Karpas-422 (cell line): Measurements from ENCODE around the gene SF3B4. TPM values are rescaled to one million over a fixed set of nuclear protein-coding genes. Genes with fewer than 3 reads are reported as not detected.
"Not testable (repeated sequence)": the region's sequence is repeated elsewhere in the genome, so short reads cannot be mapped to it uniquely, and the experiment has no call there.

Source experiments
- DNase-seq: peaks from one replicate; pipeline ENCODE4 v3.0.0-alpha.2; 2015
- H2AFZ ChIP-seq: fragments of 200-600 bp; sonication (generic); 2 replicates; pipeline ENCODE4 v1.6.1; 2014; ENCODE audit warnings: antibody characterized with exemption, low read length, mixed read lengths
- H3K27ac ChIP-seq: fragments of 200-600 bp; sonication (generic); 2 replicates; pipeline ENCODE4 v1.5.1; 2014; ENCODE audit warnings: mild to moderate bottlenecking, low read length, moderate library complexity
- H3K27me3 ChIP-seq: fragments of 200-600 bp; sonication (generic); 2 replicates; pipeline ENCODE4 v1.6.1; 2014; ENCODE audit warnings: low read length, mixed read lengths
- H3K36me3 ChIP-seq: fragments of 200-600 bp; sonication (generic); 2 replicates; pipeline ENCODE4 v1.6.1; 2014; ENCODE audit warnings: low read length, mixed read lengths; ENCODE audit not compliant: insufficient read depth
- H3K4me1 ChIP-seq: fragments of 200-600 bp; sonication (generic); 2 replicates; pipeline ENCODE4 v1.6.1; 2014; ENCODE audit warnings: mild to moderate bottlenecking, low read length, mixed read lengths
- H3K4me2 ChIP-seq: fragments of 200-600 bp; sonication (generic); 2 replicates; pipeline ENCODE4 v1.6.1; 2014; ENCODE audit warnings: low read length, low read depth, mild to moderate bottlenecking; ENCODE audit not compliant: poor library complexity, severe bottlenecking
- H3K4me3 ChIP-seq: fragments of 200-600 bp; sonication (generic); 2 replicates; pipeline ENCODE4 v1.5.1; 2014; ENCODE audit warnings: mild to moderate bottlenecking, antibody characterized with exemption, low read length, mixed read lengths
- H3K79me2 ChIP-seq: fragments of 200-600 bp; sonication (generic); 2 replicates; pipeline ENCODE4 v1.6.1; 2014; ENCODE audit warnings: mild to moderate bottlenecking, low read length, mixed read lengths
- H3K9ac ChIP-seq: fragments of 200-600 bp; sonication (generic); 2 replicates; pipeline ENCODE4 v1.6.0; 2014; ENCODE audit warnings: low read length
- H3K9me2 ChIP-seq: fragments of 200-600 bp; sonication (generic), shearing (Covaris generic); replicated peaks from 2 replicates; pipeline ENCODE4 v1.6.0; 2014; ENCODE audit warnings: mild to moderate bottlenecking, low read length, moderate library complexity; ENCODE audit not compliant: insufficient read depth
- H3K9me3 ChIP-seq: fragments of 300-700, 200-600 bp; sonication (generic); 2 replicates; pipeline ENCODE4 v1.6.1; 2014; ENCODE audit warnings: low read length, mixed read lengths
- H4K20me1 ChIP-seq: fragments of 200-600 bp; sonication (generic); 2 replicates; pipeline ENCODE4 v1.6.1; 2014; ENCODE audit warnings: mild to moderate bottlenecking, antibody characterized with exemption, low read length, low read depth; ENCODE audit not compliant: insufficient read depth
- total RNA-seq: library from RNA; depleted of rRNA; stranded (reverse); fragments of >200 nt; shearing (Covaris generic); gene quantifications from 2 replicates; pipeline ENCODE4 v1.2.3, GENCODE V29; 2014; ENCODE audit warnings: low replicate concordance

SF3B4 gene
- total RNA-seq, 1 experiment from 2014 or later: 18.8 TPM

DNA sequence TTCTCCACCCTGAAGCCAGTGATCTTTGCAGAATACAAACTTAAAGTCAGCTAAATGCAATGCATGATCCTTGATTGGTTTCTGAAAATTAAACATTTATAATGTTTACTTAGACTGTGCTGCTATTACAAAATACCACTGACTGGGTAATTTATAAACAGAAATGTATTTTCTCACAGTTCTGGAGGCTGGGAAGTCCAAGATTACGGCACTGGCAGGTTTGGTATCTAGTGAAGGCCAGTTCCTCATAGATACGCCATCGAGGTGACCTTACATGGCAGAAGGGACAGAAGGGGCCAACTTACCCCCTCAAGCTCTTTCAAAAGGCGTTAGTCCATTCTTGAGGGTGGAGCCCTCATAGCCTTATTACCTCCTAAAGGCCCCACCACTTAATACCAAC is 31.0 kb downstream of the SF3B4 start:
- no peak for DNase-seq
- Histone ChIP-seq H3K9me2 (no peaks in the 10 kb centered on the region), H2AFZ (no peak overlapping the region), H3K27me3 (no peaks in the 10 kb centered on the region), H3K4me3 (no peak overlapping the region), H3K4me2 (no peak overlapping the region), H3K27ac (no peak overlapping the region), H3K36me3 (no peaks in the 10 kb centered on the region), H3K4me1 (peaks cover 5% of the 10 kb centered on the region), H4K20me1 (no peaks in the 10 kb centered on the region), H3K79me2 (no peaks in the 10 kb centered on the region), H3K9me3 (no peaks in the 10 kb centered on the region), H3K9ac (no peak overlapping the region)

DNA sequence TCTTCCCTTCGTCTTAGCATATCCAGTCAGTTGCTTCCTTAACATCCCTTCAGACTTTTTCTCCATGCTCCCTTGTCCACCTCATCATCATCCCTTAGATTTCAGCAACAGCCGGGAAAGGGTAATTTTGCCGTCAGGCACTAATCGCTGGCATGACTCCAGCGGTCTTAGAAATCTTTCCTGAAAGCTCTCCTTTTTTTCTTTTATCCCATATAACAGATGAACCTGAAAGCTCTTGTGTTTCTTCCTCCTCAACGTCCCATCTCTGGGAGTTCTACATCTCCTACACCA is 38.7 kb downstream of the SF3B4 start:
- H2AFZ ChIP-seq: 0 out of 2 replicates have a peak overlapping the region, but pooled peaks have one; percentile 50
- H3K27ac ChIP-seq: no peak overlapping the region
- no peak overlapping the region for H3K9ac ChIP-seq
- no peaks in the 10 kb centered on the region for H3K9me3 ChIP-seq
- H3K27me3 ChIP-seq: no peaks in the 10 kb centered on the region
- H4K20me1 ChIP-seq: no peaks in the 10 kb centered on the region
- no peak overlapping the region for H3K4me2 ChIP-seq
- H3K4me3 ChIP-seq: no peak overlapping the region
- DNase-seq: no peak
- peaks cover 36% of the 10 kb centered on the region for H3K4me1 ChIP-seq
- no peaks in the 10 kb centered on the region for H3K9me2 ChIP-seq
- no peaks in the 10 kb centered on the region for H3K79me2 ChIP-seq
- H3K36me3 ChIP-seq: no peaks in the 10 kb centered on the region; the same call in 1 of the 2 replicates

DNA sequence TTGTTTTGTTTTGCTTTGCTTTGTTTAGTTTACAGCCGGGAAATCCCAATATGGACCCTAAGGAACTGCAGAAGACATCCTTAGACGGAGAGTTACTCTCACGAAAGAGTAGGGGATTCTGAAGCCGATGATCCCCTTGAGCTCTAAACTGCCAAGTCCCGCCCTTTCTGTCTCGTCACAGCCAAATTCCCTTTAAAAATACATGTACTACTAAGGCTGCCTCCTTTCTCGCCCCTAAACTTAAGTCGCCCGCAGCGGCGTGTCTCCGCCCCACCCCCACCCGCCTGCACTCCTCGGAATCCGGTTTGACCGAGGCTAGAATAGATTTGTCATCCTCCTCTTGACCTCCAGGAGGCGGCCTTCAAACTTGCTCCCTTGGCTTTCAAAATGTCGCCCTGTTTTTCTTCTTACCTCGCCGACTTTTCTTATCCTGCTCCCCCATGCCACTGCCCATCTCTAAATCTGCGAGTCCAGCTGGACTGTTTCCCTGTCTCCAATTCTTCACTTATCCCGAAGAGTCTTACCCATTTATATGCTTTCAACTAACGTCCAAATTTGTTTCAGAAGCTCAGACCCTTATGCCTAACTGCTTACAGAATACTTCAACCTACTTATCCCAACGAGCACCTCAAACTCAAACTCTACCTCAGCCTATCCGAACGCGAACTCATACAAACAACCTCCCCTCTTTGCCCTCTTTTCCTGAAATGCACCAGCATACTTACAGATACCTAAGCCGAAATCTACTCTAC is 39.2 kb downstream of the SF3B4 start:
- Histone ChIP-seq H3K27ac (no peak overlapping the region), H3K36me3 (no peaks in the 10 kb centered on the region; the same call in 1 of the 2 replicates), H3K27me3 (no peaks in the 10 kb centered on the region), H4K20me1 (no peaks in the 10 kb centered on the region), H3K4me2 (peak overlapping the region; percentile 32), H2AFZ (peak overlapping the region; percentile 63; the same call in 1 of the 2 replicates), H3K9me3 (no peaks in the 10 kb centered on the region), H3K4me3 (peak overlapping the region; percentile 16; the same call in 1 of the 2 replicates), H3K4me1 (peaks cover 36% of the 10 kb centered on the region), H3K9me2 (no peaks in the 10 kb centered on the region), H3K79me2 (no peaks in the 10 kb centered on the region), H3K9ac (no peak overlapping the region)
- peak; percentile 74 for DNase-seq

- H3K4me2 ChIP-seq: peak overlapping the region; percentile 32
- no peak overlapping the region for H3K9ac ChIP-seq
- H3K4me3 ChIP-seq: peak overlapping the region; percentile 24; the same call in 1 of the 2 replicates
- H3K27ac ChIP-seq: no peak overlapping the region
- no peaks in the 10 kb centered on the region for H3K27me3 ChIP-seq
- no peaks in the 10 kb centered on the region; the same call in 1 of the 2 replicates for H3K36me3 ChIP-seq
- no peaks in the 10 kb centered on the region for H3K9me3 ChIP-seq
- H4K20me1 ChIP-seq: no peaks in the 10 kb centered on the region
- no peaks in the 10 kb centered on the region for H3K79me2 ChIP-seq
- peak overlapping the region; percentile 63; the same call in 1 of the 2 replicates for H2AFZ ChIP-seq
- no peaks in the 10 kb centered on the region for H3K9me2 ChIP-seq
- peak; percentile 55 for DNase-seq
- H3K4me1 ChIP-seq: peaks cover 36% of the 10 kb centered on the region
Observed at GRCh38 chr1:149887456-149888246, 40.0 kb downstream of the SF3B4 start.

DNA sequence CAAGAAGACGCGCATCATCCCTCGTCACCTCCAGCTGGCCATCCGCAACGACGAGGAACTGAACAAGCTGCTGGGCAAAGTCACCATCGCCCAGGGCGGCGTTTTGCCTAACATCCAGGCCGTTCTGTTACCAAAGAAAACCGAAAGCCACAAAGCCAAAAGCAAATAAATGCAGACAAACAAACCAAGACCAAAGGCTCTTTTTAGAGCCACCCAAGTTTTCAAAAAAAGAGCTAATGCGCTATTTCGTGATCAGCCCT is 40.5 kb downstream of the SF3B4 start:
- H2AFZ ChIP-seq, H3K9me3 ChIP-seq, H3K9ac ChIP-seq, H3K9me2 ChIP-seq, H3K27me3 ChIP-seq, DNase-seq, H3K36me3 ChIP-seq, H4K20me1 ChIP-seq, H3K27ac ChIP-seq, H3K79me2 ChIP-seq: not testable (repeated sequence)
- peaks cover 36% of the 10 kb centered on the region for H3K4me1 ChIP-seq
- peak overlapping the region; percentile 24; the same call in 1 of the 2 replicates for H3K4me3 ChIP-seq
- H3K4me2 ChIP-seq: peak overlapping the region; percentile 29

GRCh38 chr1:149886396-149887195 is 41.0 kb downstream of the SF3B4 start:
- Histone ChIP-seq H3K9ac (no peak overlapping the region), H3K27ac (no peak overlapping the region), H3K4me3 (peak overlapping the region; percentile 29; the same call in 1 of the 2 replicates), H4K20me1 (no peaks in the 10 kb centered on the region), H3K9me2 (no peaks in the 10 kb centered on the region), H3K79me2 (no peaks in the 10 kb centered on the region), H3K4me1 (peaks cover 36% of the 10 kb centered on the region), H3K27me3 (no peaks in the 10 kb centered on the region), H2AFZ (no peak overlapping the region), H3K36me3 (no peaks in the 10 kb centered on the region; the same call in 1 of the 2 replicates), H3K9me3 (no peaks in the 10 kb centered on the region), H3K4me2 (peak overlapping the region; percentile 29)
- DNase-seq: peak; percentile 79

GRCh38 chr1:149886121-149886395 is 41.5 kb downstream of the SF3B4 start:
- H3K4me1 ChIP-seq: peaks cover 36% of the 10 kb centered on the region
- not testable (repeated sequence) for H4K20me1 ChIP-seq, H3K9ac ChIP-seq, H3K4me3 ChIP-seq, H3K79me2 ChIP-seq, H3K27ac ChIP-seq, H3K36me3 ChIP-seq, H3K9me2 ChIP-seq, H2AFZ ChIP-seq, H3K27me3 ChIP-seq, DNase-seq, H3K9me3 ChIP-seq
- peak overlapping the region; percentile 39 for H3K4me2 ChIP-seq
